HCT116 (cell line): Measurements from ENCODE around the gene MOB3C. TPM values are rescaled to one million over a fixed set of nuclear protein-coding genes. Genes with fewer than 3 reads are reported as not detected.

ENCODE experiments used
- ATAC-seq: fragments of 200-7000 bp; cut with Tn5 transposase; 2 replicates; pipeline ENCODE4 v1.9.1; 2020; ENCODE audit warnings: mild to moderate bottlenecking, moderate library complexity
- BruUV-seq: library from RNA; stranded (reverse); fragments of 400-500 nt; replicated peaks from 2 replicates; lab custom pipeline; 2021; lab: Mats Ljungman, UMichigan
- CTCF ChIA-PET: fragments of 300-600 bp; sonication (Branson Sonifier 250); formaldehyde crosslinking; loops from one replicate; lab custom pipeline; 2021; ENCODE audit warnings: antibody characterized with exemption; lab: Charles Lee
- POLR2A ChIA-PET: fragments of 300-600, 350-600 bp; sonication (Branson Sonifier 250); formaldehyde crosslinking; loops from one replicate; lab custom pipeline; 2021; ENCODE audit warnings: antibody characterized with exemption; lab: Charles Lee
- RAD21 ChIA-PET, 2 experiments: fragments of 300-600 bp; sonication (Branson Sonifier 250); formaldehyde crosslinking; loops; one replicate each; lab custom pipeline; 2023; ENCODE audit warnings: low total read pairs in 2 of 2; ENCODE audit not compliant: uncharacterized antibody in 2 of 2, unreplicated experiment in 2 of 2, low non-redundant PET in 1 of 2; lab: Charles Lee
- DNase-seq: peaks from one replicate; pipeline ENCODE4 v3.0.0-alpha.2; 2010; ENCODE audit warnings: low read depth, low spot score
- H2AFZ ChIP-seq: fragments of 200-600 bp; shearing (Covaris generic), sonication (generic); 2 replicates; pipeline ENCODE4 v1.6.1; 2017; ENCODE audit warnings: low read depth, mixed run types, mixed read lengths, antibody characterized with exemption, low read length; ENCODE audit not compliant: poor library complexity, severe bottlenecking
- H3K27ac ChIP-seq: 2 replicates; pipeline ENCODE4 v1.5.1; 2012; ENCODE audit warnings: low read depth, low read length
- H3K27me3 ChIP-seq: fragments of 200-600 bp; sonication (generic); 2 replicates; pipeline ENCODE4 v1.6.1; 2016; ENCODE audit warnings: mixed run types, low read length, mixed read lengths; ENCODE audit not compliant: insufficient read depth
- H3K36me3 ChIP-seq, 2 experiments: fragments of 200-500 bp in 1 of 2; fragments of 200-600 bp in 1 of 2; sonication (Bioruptor generic) in 1 of 2; sonication (generic) in 1 of 2; 2 replicates each; pipeline versions ENCODE4 v1.5.1 to v1.6.1; 2014 to 2016; ENCODE audit warnings: low read length in 2 of 2, inconsistent platforms in 1 of 2, mixed read lengths in 1 of 2, mixed run types in 1 of 2; ENCODE audit not compliant: insufficient read depth in 2 of 2, control insufficient read depth in 1 of 2
- H3K4me1 ChIP-seq, 2 experiments: fragments of 200-600 bp in 1 of 2; sonication (generic) in 1 of 2; 2 replicates each; pipeline versions ENCODE4 v1.5.1 to v1.6.1; 2012 to 2017; ENCODE audit warnings: low read length in 2 of 2, inconsistent platforms in 1 of 2, mild to moderate bottlenecking in 1 of 2, mixed read lengths in 1 of 2, mixed run types in 1 of 2, moderate library complexity in 1 of 2; ENCODE audit not compliant: insufficient read depth in 2 of 2, control insufficient read depth in 1 of 2
- H3K4me2 ChIP-seq: fragments of 200-600 bp; sonication (generic); 2 replicates; pipeline ENCODE4 v1.6.1; 2017; ENCODE audit warnings: mixed run types, low read length, mixed read lengths
- H3K4me3 ChIP-seq, 2 experiments: fragments of 200-600 bp in 1 of 2; sonication (generic) in 1 of 2; replicated peaks in 1 of 2; 2 replicates each; pipeline ENCODE4 v1.5.1; 2011 to 2016; ENCODE audit warnings: low read length in 2 of 2, control low read depth in 1 of 2, low read depth in 1 of 2, mild to moderate bottlenecking in 1 of 2, mixed read lengths in 1 of 2, mixed run types in 1 of 2
- H3K79me2 ChIP-seq: fragments of 200-600 bp; sonication (generic); 2 replicates; pipeline ENCODE4 v1.6.1; 2017; ENCODE audit warnings: mild to moderate bottlenecking, mixed run types, low read length, moderate library complexity, mixed read lengths; ENCODE audit not compliant: insufficient read depth
- H3K9ac ChIP-seq: fragments of 200-600 bp; sonication (generic); 2 replicates; pipeline ENCODE4 v1.6.1; 2016; ENCODE audit warnings: low read length, mixed read lengths
- H3K9me2 ChIP-seq: fragments of 200-600 bp; sonication (generic), shearing (Covaris generic); 2 replicates; pipeline ENCODE4 v1.6.1; 2017; ENCODE audit warnings: mixed run types, mild to moderate bottlenecking, moderate library complexity; ENCODE audit not compliant: insufficient read depth
- H3K9me3 ChIP-seq, 2 experiments: fragments of 200-500 bp in 1 of 2; fragments of 200-600 bp in 1 of 2; sonication (Bioruptor generic) in 1 of 2; sonication (generic) in 1 of 2; 2 replicates each; pipeline ENCODE4 v1.6.1; 2014 to 2017; ENCODE audit warnings: low read length in 2 of 2, mixed read lengths in 2 of 2, inconsistent platforms in 1 of 2, low read depth in 1 of 2, mild to moderate bottlenecking in 1 of 2, mixed run types in 1 of 2, moderate library complexity in 1 of 2; ENCODE audit not compliant: control insufficient read depth in 1 of 2, insufficient read depth in 1 of 2
- H4K20me1 ChIP-seq: fragments of 200-600 bp; sonication (generic), shearing (Covaris generic); 2 replicates; pipeline ENCODE4 v1.6.1; 2017; ENCODE audit warnings: mixed run types, mild to moderate bottlenecking, moderate library complexity; ENCODE audit not compliant: insufficient read depth
- CBX3 ChIP-seq: IDR thresholded peaks from 2 replicates; pipeline ENCODE4 v1.6.1; 2012; ENCODE audit warnings: low read depth
- CEBPB ChIP-seq: IDR thresholded peaks from 2 replicates; pipeline ENCODE4 v1.6.1; 2012; ENCODE audit warnings: low read depth
- EGR1 ChIP-seq: IDR thresholded peaks from 2 replicates; pipeline ENCODE4 v1.6.1; 2012; ENCODE audit warnings: low read depth
- ELF1 ChIP-seq: IDR thresholded peaks from 2 replicates; pipeline ENCODE4 v1.6.1; 2012; ENCODE audit warnings: low read depth, borderline replicate concordance
- EZH2phosphoT487 ChIP-seq: fragments of 200-600 bp; IDR thresholded peaks from 2 replicates; pipeline ENCODE4 v1.6.1; 2018; ENCODE audit warnings: antibody characterized with exemption, borderline replicate concordance
- FOSL1 ChIP-seq: IDR thresholded peaks from 2 replicates; pipeline ENCODE4 v1.6.1; 2012; ENCODE audit warnings: low read depth
- JUND ChIP-seq: IDR thresholded peaks from 2 replicates; pipeline ENCODE4 v1.6.1; 2012
- POLR2A ChIP-seq: IDR thresholded peaks from 2 replicates; pipeline ENCODE4 v1.7.0; 2011; ENCODE audit warnings: borderline replicate concordance; ENCODE audit not compliant: insufficient read depth, insufficient read length; ENCODE audit errors: extremely low read depth
- POLR2AphosphoS5 ChIP-seq: IDR thresholded peaks from 2 replicates; pipeline ENCODE4 v1.6.1; 2011; ENCODE audit warnings: mild to moderate bottlenecking, low read depth, low read length, moderate library complexity
- RAD21 ChIP-seq: IDR thresholded peaks from 2 replicates; pipeline ENCODE4 v1.6.1; 2012; ENCODE audit warnings: low read depth, mild to moderate bottlenecking
- SIN3A ChIP-seq: IDR thresholded peaks from 2 replicates; pipeline ENCODE4 v1.6.1; 2012; ENCODE audit warnings: low read depth
- SP1 ChIP-seq: IDR thresholded peaks from 2 replicates; pipeline ENCODE4 v1.6.1; 2012; ENCODE audit warnings: low read depth
- SRF ChIP-seq: IDR thresholded peaks from 2 replicates; pipeline ENCODE4 v1.6.1; 2012; ENCODE audit warnings: low read depth
- TCF7L2 ChIP-seq: IDR thresholded peaks from 2 replicates; pipeline ENCODE4 v1.7.0; 2011; ENCODE audit warnings: borderline replicate concordance, inconsistent platforms; ENCODE audit not compliant: insufficient read depth, insufficient read length; ENCODE audit errors: extremely low read depth
- YY1 ChIP-seq: IDR thresholded peaks from 2 replicates; pipeline ENCODE4 v1.6.1; 2011; ENCODE audit warnings: low read length, low read depth, moderate library complexity, mild to moderate bottlenecking; ENCODE audit not compliant: insufficient replicate concordance; ENCODE audit errors: extremely low read depth
- ZFX ChIP-seq: fragments of 450-650 bp; IDR thresholded peaks from 2 replicates; pipeline ENCODE4 v1.6.1; 2017
- ZNF274 ChIP-seq: fragments of 200-500 bp; sonication (Bioruptor generic); IDR thresholded peaks from 2 replicates; pipeline ENCODE4 v1.6.1; 2014; ENCODE audit warnings: mild to moderate bottlenecking, low read depth, low read length, inconsistent platforms
- intact Hi-C: fragments of 100-400 bp; cut with micrococcal nuclease; formaldehyde crosslinking; loops from 2 replicates; pipeline ENCODE4 v1.10.0; 2022
- total RNA-seq: library from RNA; stranded (reverse); gene quantifications from one replicate; pipeline ENCODE4 v1.2.1, GENCODE V29; 2021; ENCODE audit not compliant: unreplicated experiment
- TF ChIP-seq, protein P1 (sequence below): IDR thresholded peaks from 2 replicates; pipeline ENCODE4 v1.6.1; 2012
- TF ChIP-seq, protein P2 (sequence below): IDR thresholded peaks from 2 replicates; pipeline ENCODE4 v1.6.1; 2012; ENCODE audit warnings: low read depth
- TF ChIP-seq, protein P3 (sequence below): IDR thresholded peaks from 2 replicates; pipeline ENCODE4 v1.6.1; 2012

MOB3C gene
- total RNA-seq, 1 experiment from 2014 or later = 5.5 TPM

DNA sequence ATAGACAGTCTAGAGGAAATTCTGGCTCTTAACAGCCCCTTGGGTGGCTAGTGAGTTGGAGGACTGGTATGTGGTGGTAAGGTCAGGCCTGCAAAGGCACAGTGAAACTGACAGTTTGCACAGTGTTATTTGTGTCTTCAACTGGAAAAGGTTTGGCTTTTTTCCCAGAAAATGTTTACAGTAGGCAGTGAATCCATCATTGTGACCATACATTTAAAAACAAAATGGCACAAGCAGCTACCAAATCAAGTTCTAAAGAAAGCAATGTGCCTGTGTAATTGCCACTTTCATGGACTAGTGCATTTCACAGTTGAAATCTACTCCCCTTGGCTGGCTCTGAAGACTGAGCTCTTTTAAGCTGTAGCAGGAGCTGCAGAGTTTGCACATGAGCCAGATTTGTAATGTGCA lies 26.8 kb upstream of the MOB3C start:
- H3K27ac ChIP-seq = no peak overlapping the region
- H3K4me1 ChIP-seq = peaks cover 0 to 6% of the 10 kb centered on the region in 2 experiments; a peak in 2 of 4 replicates
- H3K4me2 ChIP-seq = no peak overlapping the region; the same call in 1 of the 2 replicates
- POLR2A ChIA-PET = no interaction called here
- DNase-seq (no peak), ATAC-seq (peak; percentile 42; the same call in 1 of the 2 replicates)
- CTCF ChIA-PET = no interaction called here
- no peaks in the 10 kb centered on the region for H3K79me2 ChIP-seq
- no peaks in the 10 kb centered on the region for H3K9me3 ChIP-seq
- H3K9me2 ChIP-seq = no peaks in the 10 kb centered on the region
- BruUV-seq = no TSS peak
- no peaks in the 10 kb centered on the region for H4K20me1 ChIP-seq
- TF ChIP-seq SP1 (no peak), ZFX (no peak), ELF1 (no peak), RAD21 (no peak), TCF7L2 (no peak), FOSL1 (no peak), EGR1 (no peak), POLR2AphosphoS5 (no peak), JUND (no peak), YY1 (no peak), EZH2phosphoT487 (no peak), POLR2A (no peak), SRF (no peak), SIN3A (no peak), CBX3 (no peak), CEBPB (no peak), ZNF274 (no peak)
- TF ChIP-seq, protein P1, sequence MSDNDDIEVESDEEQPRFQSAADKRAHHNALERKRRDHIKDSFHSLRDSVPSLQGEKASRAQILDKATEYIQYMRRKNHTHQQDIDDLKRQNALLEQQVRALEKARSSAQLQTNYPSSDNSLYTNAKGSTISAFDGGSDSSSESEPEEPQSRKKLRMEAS = no peak
- TF ChIP-seq, protein P2, sequence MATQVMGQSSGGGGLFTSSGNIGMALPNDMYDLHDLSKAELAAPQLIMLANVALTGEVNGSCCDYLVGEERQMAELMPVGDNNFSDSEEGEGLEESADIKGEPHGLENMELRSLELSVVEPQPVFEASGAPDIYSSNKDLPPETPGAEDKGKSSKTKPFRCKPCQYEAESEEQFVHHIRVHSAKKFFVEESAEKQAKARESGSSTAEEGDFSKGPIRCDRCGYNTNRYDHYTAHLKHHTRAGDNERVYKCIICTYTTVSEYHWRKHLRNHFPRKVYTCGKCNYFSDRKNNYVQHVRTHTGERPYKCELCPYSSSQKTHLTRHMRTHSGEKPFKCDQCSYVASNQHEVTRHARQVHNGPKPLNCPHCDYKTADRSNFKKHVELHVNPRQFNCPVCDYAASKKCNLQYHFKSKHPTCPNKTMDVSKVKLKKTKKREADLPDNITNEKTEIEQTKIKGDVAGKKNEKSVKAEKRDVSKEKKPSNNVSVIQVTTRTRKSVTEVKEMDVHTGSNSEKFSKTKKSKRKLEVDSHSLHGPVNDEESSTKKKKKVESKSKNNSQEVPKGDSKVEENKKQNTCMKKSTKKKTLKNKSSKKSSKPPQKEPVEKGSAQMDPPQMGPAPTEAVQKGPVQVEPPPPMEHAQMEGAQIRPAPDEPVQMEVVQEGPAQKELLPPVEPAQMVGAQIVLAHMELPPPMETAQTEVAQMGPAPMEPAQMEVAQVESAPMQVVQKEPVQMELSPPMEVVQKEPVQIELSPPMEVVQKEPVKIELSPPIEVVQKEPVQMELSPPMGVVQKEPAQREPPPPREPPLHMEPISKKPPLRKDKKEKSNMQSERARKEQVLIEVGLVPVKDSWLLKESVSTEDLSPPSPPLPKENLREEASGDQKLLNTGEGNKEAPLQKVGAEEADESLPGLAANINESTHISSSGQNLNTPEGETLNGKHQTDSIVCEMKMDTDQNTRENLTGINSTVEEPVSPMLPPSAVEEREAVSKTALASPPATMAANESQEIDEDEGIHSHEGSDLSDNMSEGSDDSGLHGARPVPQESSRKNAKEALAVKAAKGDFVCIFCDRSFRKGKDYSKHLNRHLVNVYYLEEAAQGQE = no peak
- TF ChIP-seq, protein P3, sequence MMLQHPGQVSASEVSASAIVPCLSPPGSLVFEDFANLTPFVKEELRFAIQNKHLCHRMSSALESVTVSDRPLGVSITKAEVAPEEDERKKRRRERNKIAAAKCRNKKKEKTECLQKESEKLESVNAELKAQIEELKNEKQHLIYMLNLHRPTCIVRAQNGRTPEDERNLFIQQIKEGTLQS = no peak
- TF ChIP-seq, all 23 proteins: peak for 0
- Histone ChIP-seq H3K9ac (no peak overlapping the region), H3K36me3 (peaks cover 0 to 4% of the 10 kb centered on the region in 2 experiments; a peak in 1 of 4 replicates), H3K4me3 (no peak overlapping the region), H3K27me3 (no peaks in the 10 kb centered on the region), H2AFZ (no peak overlapping the region)
- RAD21 ChIA-PET = no interaction called here
- intact Hi-C loops = no loop called here
